Uterus (tissue), 4 donors: ENCODE results near the gene APP. TPM values are rescaled to one million over a fixed set of nuclear protein-coding genes. Genes with fewer than 3 reads are reported as not detected.

Experiments used
- DNase-seq, 2 donors: peaks; one replicate each; pipeline ENCODE4 v3.0.0-alpha.2; 2019 to 2020
- H3K27ac ChIP-seq, 2 donors: fragments of 200-600 bp; sonication (generic); 1 replicate in 1 of 2; 2 replicates in 1 of 2; pipeline ENCODE4 v1.5.1; 2016 to 2018
- H3K27me3 ChIP-seq, 2 donors: fragments of 200-600 bp; sonication (generic); one replicate each; pipeline ENCODE4 v1.5.1; 2018 to 2019; ENCODE audit warnings: control low read depth in 1 of 2
- H3K36me3 ChIP-seq, 2 donors: fragments of 200-600 bp; sonication (generic); one replicate each; pipeline ENCODE4 v1.5.1; 2019; ENCODE audit warnings: control low read depth in 1 of 2
- H3K4me1 ChIP-seq, 2 donors: fragments of 200-600 bp; sonication (generic); one replicate each; pipeline ENCODE4 v1.5.1; 2018 to 2019; ENCODE audit warnings: control low read depth in 1 of 2
- H3K4me3 ChIP-seq, 2 donors: fragments of 200-600 bp; sonication (generic); 1 replicate in 1 of 2; 2 replicates in 1 of 2; pipeline ENCODE4 v1.5.1; 2018 to 2019; ENCODE audit warnings: mild to moderate bottlenecking in 1 of 2
- H3K9me3 ChIP-seq, 2 donors: fragments of 200-600 bp; sonication (generic); one replicate each; pipeline ENCODE4 v1.5.1; 2019; ENCODE audit warnings: control low read depth in 1 of 2
- POLR2A ChIP-seq, 2 donors: fragments of 450-650 bp; IDR thresholded peaks; one replicate each; pipeline ENCODE4 v1.6.1; 2016; ENCODE audit warnings: antibody characterized with exemption in 2 of 2, mild to moderate bottlenecking in 1 of 2, moderate library complexity in 1 of 2
- intact Hi-C: fragments of 100-400 bp; cut with DNase I; formaldehyde crosslinking; loops from one replicate; pipeline ENCODE4 v1.15.1; 2023; ENCODE audit warnings: low total_unique reads
- total RNA-seq, 4 donors: library from RNA; depleted of rRNA in 3 of 4; stranded (reverse); fragments of >200 nt in 3 of 4; gene quantifications; one replicate each; pipeline versions ENCODE4 v1.1.0 to v1.2.4, GENCODE V29; 2014 to 2023
- TF ChIP-seq, protein P1 (sequence below), 4 experiments: fragments of 200-600 bp in 2 of 4; fragments of 450-650 bp in 2 of 4; sonication (generic) in 2 of 4; IDR thresholded peaks; one replicate each; pipeline ENCODE4 v1.5.1; 2016 to 2019; ENCODE audit warnings: antibody characterized with exemption in 4 of 4, mild to moderate bottlenecking in 2 of 4, moderate library complexity in 1 of 4
- donor health status: DM: yes; HTN: yes; CAD: no.

APP gene
- total RNA-seq, 4 donors from 2014 or later = 212 to 537 (median 430) TPM

DNA sequence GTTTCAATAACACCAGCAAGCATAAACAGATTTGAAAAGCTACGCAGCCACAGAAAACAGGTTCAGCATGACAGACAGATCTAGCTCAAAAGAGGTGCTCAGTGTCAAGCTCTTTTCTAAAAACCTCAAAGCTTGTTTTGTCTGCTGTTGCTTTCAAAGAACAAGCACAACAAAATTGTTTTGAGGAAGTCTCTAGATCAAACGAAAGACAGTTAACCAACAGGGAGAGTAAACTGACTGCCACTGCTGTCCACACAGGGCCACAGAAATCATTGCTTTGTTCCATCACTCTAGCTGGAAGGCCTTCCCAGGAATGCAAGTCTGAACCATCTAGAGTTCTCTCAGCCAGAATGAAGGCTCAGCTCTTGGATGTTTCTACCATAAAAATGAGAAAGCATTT lies 12.8 kb downstream of the APP start:
- intact Hi-C loops = no loop called here
- no peak for DNase-seq
- no peak overlapping the region for H3K4me3 ChIP-seq
- H3K27ac ChIP-seq = no peak overlapping the region
- TF ChIP-seq, protein P1, sequence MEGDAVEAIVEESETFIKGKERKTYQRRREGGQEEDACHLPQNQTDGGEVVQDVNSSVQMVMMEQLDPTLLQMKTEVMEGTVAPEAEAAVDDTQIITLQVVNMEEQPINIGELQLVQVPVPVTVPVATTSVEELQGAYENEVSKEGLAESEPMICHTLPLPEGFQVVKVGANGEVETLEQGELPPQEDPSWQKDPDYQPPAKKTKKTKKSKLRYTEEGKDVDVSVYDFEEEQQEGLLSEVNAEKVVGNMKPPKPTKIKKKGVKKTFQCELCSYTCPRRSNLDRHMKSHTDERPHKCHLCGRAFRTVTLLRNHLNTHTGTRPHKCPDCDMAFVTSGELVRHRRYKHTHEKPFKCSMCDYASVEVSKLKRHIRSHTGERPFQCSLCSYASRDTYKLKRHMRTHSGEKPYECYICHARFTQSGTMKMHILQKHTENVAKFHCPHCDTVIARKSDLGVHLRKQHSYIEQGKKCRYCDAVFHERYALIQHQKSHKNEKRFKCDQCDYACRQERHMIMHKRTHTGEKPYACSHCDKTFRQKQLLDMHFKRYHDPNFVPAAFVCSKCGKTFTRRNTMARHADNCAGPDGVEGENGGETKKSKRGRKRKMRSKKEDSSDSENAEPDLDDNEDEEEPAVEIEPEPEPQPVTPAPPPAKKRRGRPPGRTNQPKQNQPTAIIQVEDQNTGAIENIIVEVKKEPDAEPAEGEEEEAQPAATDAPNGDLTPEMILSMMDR (IDR thresholded peaks at IDR 0.05) = no peak
- no peak for TF ChIP-seq POLR2A (IDR thresholded peaks at IDR 0.05)
- H3K27me3 ChIP-seq = no peaks in the 10 kb centered on the region
- H3K9me3 ChIP-seq = no peaks in the 10 kb centered on the region
- H3K4me1 ChIP-seq = no peaks in the 10 kb centered on the region
- H3K36me3 ChIP-seq = no peaks in the 10 kb centered on the region

DNA sequence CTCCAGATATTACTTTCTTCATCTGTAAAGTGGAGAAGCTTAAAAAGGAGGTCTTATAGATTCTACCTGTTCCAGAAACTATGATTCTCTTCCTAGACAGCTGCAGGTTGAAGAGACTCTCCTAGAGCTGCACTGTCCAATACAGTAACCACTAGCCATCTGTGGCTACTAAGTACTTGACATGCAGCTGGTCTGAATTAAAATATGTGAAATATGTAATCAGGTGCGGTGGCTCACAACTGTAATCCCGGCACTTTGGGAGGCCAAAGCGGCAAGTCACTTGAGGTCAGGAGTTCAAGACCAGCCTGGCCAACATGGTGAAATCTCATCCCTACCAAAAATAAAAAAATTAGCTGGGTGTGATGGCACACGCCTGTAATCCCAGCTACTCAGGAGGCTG lies 15.8 kb downstream of the APP start:
- H3K27me3 ChIP-seq = no peaks in the 10 kb centered on the region
- H3K4me3 ChIP-seq = no peak overlapping the region
- H3K4me1 ChIP-seq = no peaks in the 10 kb centered on the region
- no peaks in the 10 kb centered on the region for H3K36me3 ChIP-seq
- TF ChIP-seq POLR2A (IDR thresholded peaks at IDR 0.05) = no peak
- TF ChIP-seq, protein P1 (IDR thresholded peaks at IDR 0.05) = no peak
- no peak for DNase-seq
- H3K27ac ChIP-seq = no peak overlapping the region
- no peaks in the 10 kb centered on the region for H3K9me3 ChIP-seq
- intact Hi-C loops = no loop called here

DNA sequence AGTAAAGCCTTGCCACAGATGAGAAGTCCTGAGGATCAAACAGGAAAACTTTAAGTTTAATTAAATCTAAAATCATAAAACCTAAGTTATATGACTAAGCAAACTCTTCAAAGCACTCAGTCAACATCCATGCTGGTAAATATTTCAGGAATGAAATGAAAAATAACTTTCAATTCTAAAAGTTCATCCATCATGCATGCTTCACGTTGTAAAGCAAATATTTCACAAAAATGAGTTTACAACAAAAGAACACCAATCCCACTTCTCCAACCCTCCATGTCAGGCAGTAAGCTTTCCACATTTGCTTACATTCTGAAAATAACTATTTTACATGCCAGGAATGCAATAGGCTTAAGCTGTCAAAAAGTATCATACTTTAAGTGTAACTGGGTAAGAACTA lies 16.8 kb downstream of the APP start:
- Histone ChIP-seq H3K4me1 (no peaks in the 10 kb centered on the region), H3K27me3 (no peaks in the 10 kb centered on the region), H3K9me3 (no peaks in the 10 kb centered on the region), H3K36me3 (no peaks in the 10 kb centered on the region), H3K4me3 (no peak overlapping the region), H3K27ac (no peak overlapping the region)
- intact Hi-C loops = no loop called here
- no peak for TF ChIP-seq POLR2A (IDR thresholded peaks at IDR 0.05)
- DNase-seq = no peak

DNA sequence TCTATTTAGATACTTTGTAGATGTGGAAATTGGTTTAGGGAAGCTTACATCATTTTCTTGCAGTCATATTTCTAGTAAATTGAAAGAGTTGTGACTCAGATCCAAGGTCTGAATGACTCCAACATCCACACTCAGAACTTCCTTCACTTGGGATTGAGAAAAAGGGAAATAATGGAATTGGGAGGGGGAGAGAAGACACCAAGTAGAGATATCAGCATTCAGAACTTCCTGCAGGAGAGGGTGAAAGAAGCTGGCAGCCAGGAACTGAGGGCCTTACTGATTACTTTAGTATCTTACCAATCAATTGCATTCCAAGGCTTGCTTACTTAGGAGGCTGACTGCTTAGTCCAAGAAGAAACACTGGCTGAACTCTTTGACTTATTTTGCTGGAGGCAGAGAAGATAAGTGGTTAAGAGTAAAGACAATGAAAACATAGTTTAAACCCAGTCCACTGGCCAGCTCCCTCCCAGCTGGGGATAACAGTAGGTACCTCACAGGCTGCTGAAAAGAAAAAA lies 21.7 kb downstream of the APP start:
- TF ChIP-seq, protein P1 (IDR thresholded peaks at IDR 0.05) = no peak
- no peak for TF ChIP-seq POLR2A (IDR thresholded peaks at IDR 0.05)
- Histone ChIP-seq H3K4me3 (no peak overlapping the region), H3K4me1 (peaks cover 2 to 3% of the 10 kb centered on the region in 2 donors), H3K27me3 (no peaks in the 10 kb centered on the region), H3K27ac (no peak overlapping the region), H3K9me3 (no peaks in the 10 kb centered on the region), H3K36me3 (no peaks in the 10 kb centered on the region)
- no peak for DNase-seq
- intact Hi-C loops = no loop called here

DNA sequence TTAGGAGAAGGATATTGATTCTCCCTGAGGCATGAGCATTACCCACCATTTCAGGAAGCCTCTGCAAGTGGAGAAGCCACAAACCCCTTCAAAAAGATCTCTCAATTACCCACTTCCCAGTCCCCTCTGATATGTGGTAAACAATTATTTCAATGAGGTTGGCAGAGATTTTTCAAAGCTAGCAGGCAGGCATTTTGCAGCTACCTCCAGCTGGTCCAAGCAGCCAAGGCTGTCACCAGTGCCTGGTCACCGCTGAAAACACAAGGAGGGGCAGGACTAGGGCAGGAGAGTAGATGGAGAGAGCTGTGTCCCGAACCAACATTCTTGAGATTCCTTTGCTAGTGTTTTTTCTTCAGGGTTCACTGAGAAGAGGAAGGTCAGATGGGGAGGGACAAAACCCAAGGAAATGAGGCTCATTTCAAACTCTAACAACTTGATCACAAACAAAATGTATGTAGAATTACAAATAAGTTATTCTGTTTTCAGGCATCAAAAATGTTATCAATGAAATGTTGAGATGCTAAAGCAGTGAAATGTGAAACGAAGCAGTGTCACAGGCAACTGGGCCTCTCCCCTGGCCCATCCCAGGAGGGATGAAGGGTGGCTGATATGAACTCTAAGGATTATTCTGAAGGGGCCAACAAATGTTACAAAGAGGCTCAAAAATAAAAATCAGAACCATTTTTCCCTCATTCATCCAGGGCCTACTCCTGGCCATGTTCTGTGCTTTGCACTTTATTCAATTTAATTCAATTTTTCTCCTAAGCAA lies 22.3 kb downstream of the APP start:
- Histone ChIP-seq H3K4me1 (peaks cover 2 to 3% of the 10 kb centered on the region in 2 donors), H3K27ac (no peak overlapping the region), H3K9me3 (no peaks in the 10 kb centered on the region), H3K36me3 (no peaks in the 10 kb centered on the region), H3K27me3 (no peaks in the 10 kb centered on the region), H3K4me3 (no peak overlapping the region)
- TF ChIP-seq POLR2A (IDR thresholded peaks at IDR 0.05) = no peak
- TF ChIP-seq, protein P1 (IDR thresholded peaks at IDR 0.05) = no peak
- DNase-seq = no peak
- intact Hi-C loops = no loop called here
